Fibroblast of lung (primary cell): ENCODE measurements around the gene GPC6. TPM values are rescaled to one million over a fixed set of nuclear protein-coding genes. Genes with fewer than 3 reads are reported as not detected.

ENCODE experiments used
- DNase-seq, 2 donors: peaks; one replicate each; pipeline versions ENCODE4 v3.0.0 to v3.0.0-alpha.2; 2010; ENCODE audit warnings: low read depth in 2 of 2
- H2AFZ ChIP-seq: 2 replicates; pipeline ENCODE4 v1.5.1; 2012; ENCODE audit warnings: low read length, control low read depth, inconsistent platforms
- H3K27ac ChIP-seq: 2 replicates; pipeline ENCODE4 v1.5.1; 2011; ENCODE audit warnings: low read length, control low read depth; ENCODE audit not compliant: insufficient read depth
- H3K27me3 ChIP-seq: 2 replicates; pipeline ENCODE4 v1.5.1; 2011; ENCODE audit warnings: mild to moderate bottlenecking, low read length; ENCODE audit not compliant: control insufficient read depth, insufficient read depth
- H3K36me3 ChIP-seq: 2 replicates; pipeline ENCODE4 v1.5.1; 2011; ENCODE audit warnings: low read length; ENCODE audit not compliant: control insufficient read depth, insufficient read depth
- H3K4me1 ChIP-seq: 2 replicates; pipeline ENCODE4 v1.5.1; 2011; ENCODE audit warnings: low read length; ENCODE audit not compliant: control insufficient read depth, insufficient read depth; ENCODE audit errors: extremely low read depth
- H3K4me2 ChIP-seq: 2 replicates; pipeline ENCODE4 v1.5.1; 2011; ENCODE audit warnings: low read length, control low read depth; ENCODE audit not compliant: insufficient read depth; ENCODE audit errors: extremely low read depth
- H3K4me3 ChIP-seq, 4 experiments: fragments of 200-600 bp in 1 of 4; sonication (generic) in 1 of 4; replicated peaks in 1 of 4; 2 replicates each; pipeline ENCODE4 v1.5.1; 2011 to 2016; ENCODE audit warnings: low read length in 4 of 4, low read depth in 3 of 4, mild to moderate bottlenecking in 3 of 4, control low read depth in 2 of 4, inconsistent platforms in 1 of 4, mixed read lengths in 1 of 4; ENCODE audit not compliant: insufficient read depth in 1 of 4; ENCODE audit errors: control extremely low read depth in 1 of 4
- H3K79me2 ChIP-seq: 2 replicates; pipeline ENCODE4 v1.5.1; 2012; ENCODE audit warnings: mild to moderate bottlenecking, low read length, inconsistent platforms; ENCODE audit not compliant: control insufficient read depth, insufficient read depth
- H3K9ac ChIP-seq: 2 replicates; pipeline ENCODE4 v1.5.1; 2011; ENCODE audit warnings: mild to moderate bottlenecking, low read length, control low read depth; ENCODE audit not compliant: insufficient read depth
- H3K9me3 ChIP-seq: 2 replicates; pipeline ENCODE4 v1.5.1; 2012; ENCODE audit warnings: low read depth, low read length; ENCODE audit not compliant: control insufficient read depth, insufficient read depth
- H4K20me1 ChIP-seq: 2 replicates; pipeline ENCODE4 v1.5.1; 2011; ENCODE audit warnings: low read length; ENCODE audit not compliant: control insufficient read depth, insufficient read depth; ENCODE audit errors: extremely low read depth
- CTCF ChIP-seq, 2 donors: IDR thresholded peaks in 1 of 2; conservative IDR thresholded peaks in 1 of 2; 1 replicate in 1 of 2; 2 replicates in 1 of 2; pipeline ENCODE4 v1.5.1; 2011 to 2012; ENCODE audit warnings: low read length in 2 of 2, control low read depth in 1 of 2, inconsistent platforms in 1 of 2, low read depth in 1 of 2, mild to moderate bottlenecking in 1 of 2
- EZH2 ChIP-seq: IDR thresholded peaks from 2 replicates; pipeline ENCODE4 v1.5.1; 2012; ENCODE audit warnings: low read length, control low read depth, mild to moderate bottlenecking; ENCODE audit errors: missing control alignments
- polyA plus RNA-seq, 2 donors: library from polyadenylated mRNA; depleted of rRNA in 1 of 2; stranded (reverse) in 1 of 2; unstranded in 1 of 2; fragments of >200 nt; gene quantifications; 2 replicates each; pipeline ENCODE4 v1.2.1, GENCODE V29; 2011 to 2012; ENCODE audit warnings: missing spikeins in 1 of 2
- total RNA-seq: library from RNA; depleted of rRNA; stranded (reverse); fragments of >200 nt; gene quantifications from 2 replicates; pipeline ENCODE4 v1.2.1, GENCODE V29; 2014

Gene GPC6
- total and polyA plus RNA-seq, 2 donors (not counting 1 experiment from before 2014, with no cell fraction given), result 11.2 to 33.7 TPM

GRCh38 chr13:94328381-94329041, 1101.9 kb downstream of the GPC6 start:
- no peaks in the 10 kb centered on the region for H3K9me3 ChIP-seq
- no peak overlapping the region for H3K27ac ChIP-seq
- H2AFZ ChIP-seq, result no peak overlapping the region
- no peak overlapping the region for H3K9ac ChIP-seq
- TF ChIP-seq CTCF (conservative IDR thresholded peaks at IDR 0.05 in 1 of 2, IDR thresholded peaks at IDR 0.05 in 1 of 2; ENCODE audit: low read depth in 1 of 2, low read length in 2 of 2) (no peak), EZH2 (no peak)
- H3K36me3 ChIP-seq, result no peaks in the 10 kb centered on the region
- H3K4me3 ChIP-seq, result no peak overlapping the region
- DNase-seq, result no peak
- no peaks in the 10 kb centered on the region for H4K20me1 ChIP-seq
- H3K4me1 ChIP-seq, result peaks cover 14% of the 10 kb centered on the region
- H3K27me3 ChIP-seq, result no peaks in the 10 kb centered on the region
- no peak overlapping the region for H3K4me2 ChIP-seq
- no peaks in the 10 kb centered on the region for H3K79me2 ChIP-seq

- Histone ChIP-seq H3K4me3 (no peak overlapping the region), H2AFZ (peak overlapping the region; percentile 4), H3K4me2 (peak overlapping the region; percentile 36), H3K79me2 (no peaks in the 10 kb centered on the region), H3K9ac (no peak overlapping the region), H3K27ac (peak overlapping the region; percentile 66), H3K27me3 (no peaks in the 10 kb centered on the region), H3K36me3 (no peaks in the 10 kb centered on the region), H3K9me3 (no peaks in the 10 kb centered on the region), H3K4me1 (peaks cover 14% of the 10 kb centered on the region), H4K20me1 (no peaks in the 10 kb centered on the region)
- peak; percentile 76 to 83 for DNase-seq
- TF ChIP-seq EZH2, result no peak
- no peak for TF ChIP-seq CTCF (conservative IDR thresholded peaks at IDR 0.05 in 1 of 2, IDR thresholded peaks at IDR 0.05 in 1 of 2; ENCODE audit: low read depth in 1 of 2, low read length in 2 of 2)
Observed at GRCh38 chr13:94329277-94329676, 1102.7 kb downstream of the GPC6 start.

GRCh38 chr13:94329754-94330551, 1103.3 kb downstream of the GPC6 start:
- Histone ChIP-seq H3K9ac (no peak overlapping the region), H3K4me1 (peaks cover 11% of the 10 kb centered on the region), H3K27ac (peak overlapping the region; percentile 66), H3K4me2 (peak overlapping the region; percentile 36), H3K4me3 (no peak overlapping the region), H3K27me3 (no peaks in the 10 kb centered on the region), H4K20me1 (no peaks in the 10 kb centered on the region), H3K36me3 (no peaks in the 10 kb centered on the region), H3K9me3 (no peaks in the 10 kb centered on the region), H3K79me2 (no peaks in the 10 kb centered on the region), H2AFZ (peak overlapping the region; percentile 39)
- TF ChIP-seq EZH2 (no peak), CTCF (conservative IDR thresholded peaks at IDR 0.05 in 1 of 2, IDR thresholded peaks at IDR 0.05 in 1 of 2; ENCODE audit: low read depth in 1 of 2, low read length in 2 of 2) (no peak)
- peak; percentile 95 to 97 for DNase-seq
